HEK293 (cell line): Measurements from ENCODE around the gene SERPING1.

Experiments
- CTCF ChIA-PET: fragments of 350-600 bp; formaldehyde crosslinking; extraction: SDS; loops from one replicate; lab custom pipeline; 2021; ENCODE audit warnings: antibody characterized with exemption; lab: Yijun Ruan, JAX
- POLR2A ChIA-PET: fragments of 300-600 bp; formaldehyde crosslinking; extraction: SDS; loops from one replicate; lab custom pipeline; 2020; ENCODE audit warnings: antibody characterized with exemption, inconsistent platforms; lab: Yijun Ruan, JAX
- H3K27ac ChIP-seq: fragments of 200-500 bp; sonication (Bioruptor generic); 2 replicates; pipeline ENCODE4 v1.5.1; 2014; ENCODE audit warnings: low read depth, low read length, control low read depth, inconsistent platforms; ENCODE audit errors: extremely low read depth
- H3K36me3 ChIP-seq, 2 experiments: fragments of 200-500 bp in 1 of 2; sonication (Bioruptor generic) in 1 of 2; 1 replicate in 1 of 2; 2 replicates in 1 of 2; pipeline ENCODE4 v1.5.1; 2014 to 2017; ENCODE audit warnings: inconsistent platforms in 2 of 2, low read length in 2 of 2; ENCODE audit not compliant: control insufficient read depth in 2 of 2, insufficient read depth in 1 of 2
- H3K4me1 ChIP-seq: fragments of 200-500 bp; sonication (Bioruptor generic); 2 replicates; pipeline ENCODE4 v1.5.1; 2014; ENCODE audit warnings: mild to moderate bottlenecking, low read length, inconsistent platforms; ENCODE audit not compliant: control insufficient read depth, insufficient read depth
- H3K4me3 ChIP-seq: 2 replicates; pipeline ENCODE4 v1.5.1; 2011; ENCODE audit warnings: low read depth, mild to moderate bottlenecking, control low read depth, low read length, moderate library complexity
- H3K9me3 ChIP-seq: fragments of 200-500 bp; sonication (Bioruptor generic); 2 replicates; pipeline ENCODE4 v1.5.1; 2014; ENCODE audit warnings: low read depth, low read length, inconsistent platforms; ENCODE audit not compliant: control insufficient read depth, insufficient read depth
- EGR2 ChIP-seq: fragments of 450-650 bp; formaldehyde crosslinking; IDR thresholded peaks from 2 replicates; pipeline ENCODE4 v1.5.1; 2016; ENCODE audit warnings: low read depth, missing biosample characterization, missing genetic modification characterization
- INSM2 ChIP-seq: fragments of 450-650 bp; formaldehyde crosslinking; IDR thresholded peaks from 2 replicates; pipeline ENCODE4 v1.5.1; 2016; ENCODE audit warnings: missing biosample characterization, missing genetic modification characterization
- KLF10 ChIP-seq: fragments of 450-650 bp; IDR thresholded peaks from 2 replicates; pipeline ENCODE4 v1.5.1; 2018; ENCODE audit warnings: missing biosample characterization, mild to moderate bottlenecking, missing genetic modification characterization
- KLF9 ChIP-seq: fragments of 450-650 bp; formaldehyde crosslinking; IDR thresholded peaks from 2 replicates; pipeline ENCODE4 v1.5.1; 2016; ENCODE audit warnings: missing biosample characterization, missing genetic modification characterization, low read depth
- PRDM2 ChIP-seq: fragments of 450-650 bp; formaldehyde crosslinking; IDR thresholded peaks from 2 replicates; pipeline ENCODE4 v1.5.1; 2016; ENCODE audit warnings: missing biosample characterization, missing genetic modification characterization, borderline replicate concordance
- SCRT2 ChIP-seq: fragments of 450-650 bp; formaldehyde crosslinking; IDR thresholded peaks from 2 replicates; pipeline ENCODE4 v1.5.1; 2016; ENCODE audit warnings: missing biosample characterization, missing genetic modification characterization
- WT1 ChIP-seq: fragments of 450-650 bp; formaldehyde crosslinking; IDR thresholded peaks from 2 replicates; pipeline ENCODE4 v1.5.1; 2016; ENCODE audit warnings: missing biosample characterization, missing genetic modification characterization
- ZFP41 ChIP-seq: fragments of 450-650 bp; formaldehyde crosslinking; IDR thresholded peaks from 2 replicates; pipeline ENCODE4 v1.5.1; 2016; ENCODE audit warnings: missing biosample characterization, missing genetic modification characterization, borderline replicate concordance
- ZIC2 ChIP-seq: fragments of 450-650 bp; formaldehyde crosslinking; IDR thresholded peaks from 2 replicates; pipeline ENCODE4 v1.5.1; 2016; ENCODE audit warnings: missing biosample characterization, missing genetic modification characterization
- ZNF175 ChIP-seq: fragments of 450-650 bp; formaldehyde crosslinking; IDR thresholded peaks from 2 replicates; pipeline ENCODE4 v1.5.1; 2016; ENCODE audit warnings: missing biosample characterization, missing genetic modification characterization
- ZNF266 ChIP-seq: fragments of 450-650 bp; formaldehyde crosslinking; IDR thresholded peaks from 2 replicates; pipeline ENCODE4 v1.5.1; 2016; ENCODE audit warnings: missing biosample characterization, missing genetic modification characterization, low read depth
- ZNF302 ChIP-seq: fragments of 450-650 bp; formaldehyde crosslinking; IDR thresholded peaks from 2 replicates; pipeline ENCODE4 v1.5.1; 2016; ENCODE audit warnings: missing biosample characterization, missing genetic modification characterization, low read depth
- ZNF324 ChIP-seq: fragments of 450-650 bp; formaldehyde crosslinking; IDR thresholded peaks from 2 replicates; pipeline ENCODE4 v1.5.1; 2016; ENCODE audit warnings: missing biosample characterization, missing genetic modification characterization
- ZNF501 ChIP-seq: fragments of 450-650 bp; formaldehyde crosslinking; IDR thresholded peaks from 2 replicates; pipeline ENCODE4 v1.5.1; 2016; ENCODE audit warnings: missing biosample characterization, missing genetic modification characterization
- ZNF521 ChIP-seq: fragments of 450-650 bp; formaldehyde crosslinking; IDR thresholded peaks from 2 replicates; pipeline ENCODE4 v1.5.1; 2017; ENCODE audit warnings: missing biosample characterization, mild to moderate bottlenecking, missing genetic modification characterization
- ZNF548 ChIP-seq: fragments of 450-650 bp; formaldehyde crosslinking; IDR thresholded peaks from 2 replicates; pipeline ENCODE4 v1.5.1; 2016; ENCODE audit warnings: missing biosample characterization, missing genetic modification characterization
- ZNF600 ChIP-seq: fragments of 450-650 bp; formaldehyde crosslinking; IDR thresholded peaks from 2 replicates; pipeline ENCODE4 v1.5.1; 2016; ENCODE audit warnings: missing biosample characterization, missing genetic modification characterization
- ZNF639 ChIP-seq: fragments of 450-650 bp; formaldehyde crosslinking; IDR thresholded peaks from 2 replicates; pipeline ENCODE4 v1.5.1; 2016; ENCODE audit warnings: missing biosample characterization, missing genetic modification characterization
- TF ChIP-seq, protein P1 (sequence below): fragments of 450-650 bp; IDR thresholded peaks from 2 replicates; pipeline ENCODE4 v1.5.1; 2018; ENCODE audit warnings: missing biosample characterization, mild to moderate bottlenecking, missing genetic modification characterization

Gene SERPING1

DNA sequence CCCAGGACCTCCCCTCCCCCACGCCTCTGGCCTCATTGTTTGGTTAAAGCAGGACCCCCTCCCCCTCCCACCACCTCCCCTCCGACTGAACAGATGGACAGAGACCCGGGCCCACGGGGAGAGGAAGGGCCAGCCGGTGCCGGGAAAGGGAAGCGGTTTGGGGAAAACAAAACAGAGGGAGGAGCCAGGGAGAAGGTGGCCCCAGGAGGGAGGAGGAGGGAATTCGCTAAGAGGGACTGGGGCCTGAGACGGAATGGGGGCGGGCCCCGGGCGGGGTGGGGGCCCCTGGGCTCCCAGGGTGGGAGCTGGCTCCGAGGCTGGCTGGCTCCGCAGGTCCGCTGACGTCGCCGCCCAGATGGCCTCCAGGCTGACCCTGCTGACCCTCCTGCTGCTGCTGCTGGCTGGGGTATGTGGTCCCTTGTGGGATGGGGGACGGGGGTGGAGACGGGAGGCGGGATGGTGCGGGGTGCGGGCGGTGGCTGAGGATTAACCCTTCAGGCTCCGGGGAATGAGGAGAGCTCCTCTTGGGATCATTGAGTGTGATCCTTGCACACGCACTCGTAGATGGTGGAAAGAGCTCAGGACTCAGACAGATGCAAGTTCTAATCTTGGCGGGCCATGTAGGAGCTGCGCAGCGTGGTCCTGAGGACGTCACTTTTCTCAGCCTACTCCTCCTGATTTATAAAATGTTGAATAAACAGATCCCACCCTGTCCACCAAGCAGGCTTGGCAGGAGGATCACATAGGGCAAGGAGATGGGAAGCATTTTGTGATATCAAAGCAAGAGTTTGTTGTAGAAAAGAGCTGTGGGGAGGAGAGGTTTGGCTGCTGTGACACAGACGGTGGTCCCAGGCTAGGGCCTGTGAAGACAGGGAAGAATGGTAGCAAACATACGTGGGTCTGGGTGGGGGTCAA lies 688 bp downstream of the SERPING1 start (continued):
- TF ChIP-seq ZNF266 (tag by site-specific recombination) (no peak), INSM2 (tag by site-specific recombination) (no peak), ZNF600 (tag by site-specific recombination) (no peak), ZNF302 (tag by site-specific recombination) (no peak), KLF9 (tag by site-specific recombination) (no peak), ZNF548 (tag by site-specific recombination) (no peak), ZNF639 (tag by site-specific recombination) (no peak)

DNA sequence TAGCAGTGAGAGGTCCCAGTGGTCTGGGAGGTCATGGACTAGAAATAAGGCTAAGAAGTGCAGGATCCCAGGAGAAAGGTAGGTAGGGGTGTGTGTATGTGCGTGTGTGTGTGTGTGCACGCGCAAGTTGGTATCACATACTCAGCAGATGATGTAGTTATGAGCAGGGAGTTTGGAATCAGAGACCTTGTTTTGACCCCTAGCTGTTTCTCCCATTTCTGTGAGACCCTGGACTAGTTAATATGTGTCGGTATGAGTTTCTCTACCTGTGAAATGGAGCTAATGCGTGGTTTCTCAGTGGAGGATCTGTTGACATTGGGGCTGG lies 1.3 kb downstream of the SERPING1 start:
- Histone ChIP-seq H3K27ac (no peak overlapping the region), H3K4me3 (no peak overlapping the region), H3K9me3 (no peaks in the 10 kb centered on the region), H3K4me1 (no peaks in the 10 kb centered on the region), H3K36me3 (no peaks in the 10 kb centered on the region)
- POLR2A ChIA-PET, result interaction anchor here (1.2 to 1.3 kb wide), 2 partner anchors 42 to 81 kb away, joined by 3 read pairs; no protein-coding TSS in a partner anchor
- TF ChIP-seq ZIC2 (tag by site-specific recombination), result no peak
- TF ChIP-seq ZNF501 (tag by site-specific recombination), result no peak
- no peak for TF ChIP-seq ZNF521 (tag by site-specific recombination)
- no peak for TF ChIP-seq WT1 (tag by site-specific recombination)
- no peak for TF ChIP-seq KLF10 (tag by site-specific recombination)
- TF ChIP-seq PRDM2, result no peak
- no peak for TF ChIP-seq SCRT2
- TF ChIP-seq EGR2 (tag by site-specific recombination), result no peak
- TF ChIP-seq ZNF175 (tag by site-specific recombination), result no peak
- TF ChIP-seq ZFP41 (tag by site-specific recombination), result no peak
- TF ChIP-seq ZNF324 (tag by site-specific recombination), result no peak
- TF ChIP-seq, protein P1, sequence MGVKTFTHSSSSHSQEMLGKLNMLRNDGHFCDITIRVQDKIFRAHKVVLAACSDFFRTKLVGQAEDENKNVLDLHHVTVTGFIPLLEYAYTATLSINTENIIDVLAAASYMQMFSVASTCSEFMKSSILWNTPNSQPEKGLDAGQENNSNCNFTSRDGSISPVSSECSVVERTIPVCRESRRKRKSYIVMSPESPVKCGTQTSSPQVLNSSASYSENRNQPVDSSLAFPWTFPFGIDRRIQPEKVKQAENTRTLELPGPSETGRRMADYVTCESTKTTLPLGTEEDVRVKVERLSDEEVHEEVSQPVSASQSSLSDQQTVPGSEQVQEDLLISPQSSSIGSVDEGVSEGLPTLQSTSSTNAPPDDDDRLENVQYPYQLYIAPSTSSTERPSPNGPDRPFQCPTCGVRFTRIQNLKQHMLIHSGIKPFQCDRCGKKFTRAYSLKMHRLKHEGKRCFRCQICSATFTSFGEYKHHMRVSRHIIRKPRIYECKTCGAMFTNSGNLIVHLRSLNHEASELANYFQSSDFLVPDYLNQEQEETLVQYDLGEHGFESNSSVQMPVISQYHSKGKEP (tag by site-specific recombination), result no peak
- CTCF ChIA-PET, result interaction anchor here (1.4 to 1.7 kb wide), 2 partner anchors 31 to 45 kb away, joined by 4 to 6 read pairs; partner anchors contain the start of gene UBE2L6
